CD8-positive, alpha-beta memory T cell (primary cell): ENCODE results near the gene AFAP1. TPM values are rescaled to one million over a fixed set of nuclear protein-coding genes. Genes with fewer than 3 reads are reported as not detected.
A peak's percentile ranks its signal among the peaks of the same experiment; 100 is the strongest.

ENCODE experiments used
- CTCF ChIA-PET: fragments of 350-600 bp; sonication (Branson Sonifier 250); formaldehyde crosslinking; loops from one replicate; lab custom pipeline; 2021; ENCODE audit warnings: antibody characterized with exemption; lab: Charles Lee
- POLR2A ChIA-PET: fragments of 350-600 bp; sonication (Branson Sonifier 250); formaldehyde crosslinking; loops from one replicate; lab custom pipeline; 2021; ENCODE audit warnings: antibody characterized with exemption; lab: Charles Lee
- DNase-seq, 5 donors: peaks; one replicate each; pipeline versions ENCODE4 v3.0.0 to v3.0.0-alpha.2; 2020 to 2022; ENCODE audit warnings: mixed read lengths in 1 of 5
- H3K27ac ChIP-seq: one replicate; pipeline ENCODE4 v1.7.0; 2013; ENCODE audit warnings: low read depth, mild to moderate bottlenecking, low read length, moderate library complexity
- H3K27me3 ChIP-seq: 2 replicates; pipeline ENCODE4 v1.7.0; 2013; ENCODE audit warnings: low read length, mild to moderate bottlenecking; ENCODE audit not compliant: insufficient read depth, poor library complexity, severe bottlenecking
- H3K36me3 ChIP-seq: 2 replicates; pipeline ENCODE4 v1.7.0; 2013; ENCODE audit warnings: mild to moderate bottlenecking, low read length, moderate library complexity; ENCODE audit not compliant: insufficient read depth
- H3K4me1 ChIP-seq: 2 replicates; pipeline ENCODE4 v1.7.0; 2013; ENCODE audit warnings: mild to moderate bottlenecking, low read length, moderate library complexity; ENCODE audit not compliant: insufficient read depth
- H3K4me3 ChIP-seq: 2 replicates; pipeline ENCODE4 v1.7.0; 2013; ENCODE audit warnings: mild to moderate bottlenecking, low read length
- H3K9me3 ChIP-seq: 2 replicates; pipeline ENCODE4 v1.7.0; 2013; ENCODE audit warnings: mild to moderate bottlenecking, low read length
- H3K27ac Mint-ChIP-seq, 8 donors: one replicate each; pipeline ENCODE4 v1.8.0; 2020 to 2021; ENCODE audit warnings: mixed read lengths in 8 of 8, mild to moderate bottlenecking in 6 of 8, inconsistent platforms in 3 of 8, moderate library complexity in 3 of 8
- H3K27me3 Mint-ChIP-seq, 2 donors: one replicate each; pipeline ENCODE4 v1.8.0; 2020 to 2021; ENCODE audit warnings: mixed read lengths in 2 of 2, mild to moderate bottlenecking in 1 of 2, moderate library complexity in 1 of 2
- H3K36me3 Mint-ChIP-seq, 3 donors: one replicate each; pipeline ENCODE4 v1.8.0; 2020 to 2021; ENCODE audit warnings: mixed read lengths in 3 of 3, inconsistent platforms in 1 of 3, mild to moderate bottlenecking in 1 of 3
- H3K4me1 Mint-ChIP-seq, 3 donors: one replicate each; pipeline ENCODE4 v1.8.0; 2020 to 2021; ENCODE audit warnings: mixed read lengths in 3 of 3, inconsistent platforms in 1 of 3, mild to moderate bottlenecking in 1 of 3
- H3K4me3 Mint-ChIP-seq, 7 donors: one replicate each; pipeline ENCODE4 v1.8.0; 2020 to 2021; ENCODE audit warnings: mixed read lengths in 7 of 7, mild to moderate bottlenecking in 6 of 7, moderate library complexity in 4 of 7, inconsistent platforms in 2 of 7
- H3K9me3 Mint-ChIP-seq, 5 donors: one replicate each; pipeline ENCODE4 v1.8.0; 2020 to 2022; ENCODE audit warnings: mixed read lengths in 5 of 5, mild to moderate bottlenecking in 3 of 5, moderate library complexity in 2 of 5, inconsistent platforms in 1 of 5
- polyA plus RNA-seq: library from polyadenylated mRNA; unstranded; fragments of 300-500 nt; fragmentation: Illumina TruSeq; gene quantifications from one replicate; pipeline ENCODE4 v1.2.3, GENCODE V29; 2021
- total RNA-seq, 2 experiments: library from RNA; stranded (reverse); gene quantifications; one replicate each; pipeline ENCODE4 v1.2.3, GENCODE V29; 2021

AFAP1 gene
- total and polyA plus RNA-seq, 3 experiments from 2014 or later: 2.3 to 19.9 (median 18.4) TPM

- DNase-seq: no peak
- H3K27me3 Mint-ChIP-seq: no peaks in the 10 kb centered on the region
- no peak overlapping the region for H3K4me3 Mint-ChIP-seq
- ChIA-PET POLR2A (no interaction called here), CTCF (interaction anchor here (1.2 to 1.4 kb wide), 2 partner anchors 13 to 172 kb away, joined by 4 read pairs; no protein-coding TSS in a partner anchor)
- H3K27me3 ChIP-seq: no peaks in the 10 kb centered on the region
- peaks cover 0 to 2% (median 1%) of the 10 kb centered on the region in 3 donors for H3K36me3 Mint-ChIP-seq
- H3K36me3 ChIP-seq: no peaks in the 10 kb centered on the region
- no peaks in the 10 kb centered on the region for H3K9me3 Mint-ChIP-seq
- H3K4me3 ChIP-seq: no peak overlapping the region
- peaks cover 33 to 47% (median 42%) of the 10 kb centered on the region in 3 donors for H3K4me1 Mint-ChIP-seq
- H3K9me3 ChIP-seq: no peaks in the 10 kb centered on the region
- H3K27ac ChIP-seq: no peak overlapping the region
- no peak overlapping the region for H3K27ac Mint-ChIP-seq
- H3K4me1 ChIP-seq: peaks cover 34% of the 10 kb centered on the region
Measured at GRCh38 chr4:7974425-7974824, 34.8 kb upstream of the AFAP1 start.

GRCh38 chr4:7973545-7973981, 33.9 kb upstream of the AFAP1 start:
- Histone ChIP-seq H3K36me3 (no peaks in the 10 kb centered on the region), H3K9me3 (no peaks in the 10 kb centered on the region), H3K27ac (no peak overlapping the region), H3K4me3 (no peak overlapping the region), H3K27me3 (no peaks in the 10 kb centered on the region), H3K4me1 (peaks cover 39% of the 10 kb centered on the region)
- H3K27ac Mint-ChIP-seq: peak overlapping the region; percentile 32 to 93 (median 86)
- ChIA-PET POLR2A (no interaction called here), CTCF (no interaction called here)
- peak overlapping the region in 6 of 7 donors; percentile 15 to 63 (median 20) for H3K4me3 Mint-ChIP-seq
- H3K36me3 Mint-ChIP-seq: peaks cover 0 to 2% (median 1%) of the 10 kb centered on the region in 3 donors
- DNase-seq: no peak
- no peaks in the 10 kb centered on the region for H3K27me3 Mint-ChIP-seq
- H3K4me1 Mint-ChIP-seq: peaks cover 36 to 52% (median 47%) of the 10 kb centered on the region in 3 donors
- no peaks in the 10 kb centered on the region for H3K9me3 Mint-ChIP-seq

DNA sequence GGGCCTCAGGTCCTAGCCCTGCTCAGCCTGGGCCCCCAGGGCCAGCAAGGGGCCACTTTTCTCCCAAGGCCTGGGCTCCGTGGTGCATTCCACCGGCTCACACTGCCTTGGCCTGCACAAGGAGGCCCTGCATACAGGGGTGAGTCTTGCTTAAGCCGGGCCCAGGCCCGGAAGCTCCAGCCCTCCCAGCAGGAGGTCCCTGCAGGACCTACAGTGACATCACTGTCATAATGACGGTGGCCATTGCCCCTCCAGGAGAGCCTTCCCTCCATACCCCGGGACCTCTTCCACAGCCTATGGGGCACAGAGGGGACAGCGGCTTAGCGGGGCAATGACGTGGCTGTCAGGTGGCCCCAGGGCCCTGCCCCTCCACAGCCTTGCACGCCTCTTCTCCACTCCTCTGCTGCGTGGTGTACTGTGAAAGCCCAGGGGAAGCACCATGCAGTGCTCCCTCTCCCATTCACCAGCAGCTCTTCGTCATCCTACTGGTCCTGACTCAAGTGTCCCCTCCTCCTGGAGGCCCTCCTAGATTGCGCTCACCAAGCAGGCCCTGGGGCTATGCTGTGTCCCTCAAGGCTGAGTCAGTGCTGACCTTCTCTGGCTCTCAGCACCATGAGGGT, 32.3 kb upstream of the AFAP1 start:
- no peaks in the 10 kb centered on the region for H3K27me3 ChIP-seq
- H3K27ac Mint-ChIP-seq: peak overlapping the region; percentile 19 to 94 (median 83)
- POLR2A ChIA-PET: no interaction called here
- H3K4me1 ChIP-seq: peaks cover 50% of the 10 kb centered on the region
- no peaks in the 10 kb centered on the region for H3K27me3 Mint-ChIP-seq
- H3K36me3 Mint-ChIP-seq: peaks cover 0 to 2% (median 1%) of the 10 kb centered on the region in 3 donors
- no peak overlapping the region for H3K4me3 ChIP-seq
- no peak for DNase-seq
- CTCF ChIA-PET: no interaction called here
- H3K4me1 Mint-ChIP-seq: peaks cover 47 to 68% (median 60%) of the 10 kb centered on the region in 3 donors
- no peaks in the 10 kb centered on the region for H3K9me3 ChIP-seq
- H3K36me3 ChIP-seq: no peaks in the 10 kb centered on the region
- peak overlapping the region; percentile 72 for H3K27ac ChIP-seq
- no peaks in the 10 kb centered on the region for H3K9me3 Mint-ChIP-seq
- peak overlapping the region in 6 of 7 donors; percentile 21 to 94 (median 89) for H3K4me3 Mint-ChIP-seq

DNA sequence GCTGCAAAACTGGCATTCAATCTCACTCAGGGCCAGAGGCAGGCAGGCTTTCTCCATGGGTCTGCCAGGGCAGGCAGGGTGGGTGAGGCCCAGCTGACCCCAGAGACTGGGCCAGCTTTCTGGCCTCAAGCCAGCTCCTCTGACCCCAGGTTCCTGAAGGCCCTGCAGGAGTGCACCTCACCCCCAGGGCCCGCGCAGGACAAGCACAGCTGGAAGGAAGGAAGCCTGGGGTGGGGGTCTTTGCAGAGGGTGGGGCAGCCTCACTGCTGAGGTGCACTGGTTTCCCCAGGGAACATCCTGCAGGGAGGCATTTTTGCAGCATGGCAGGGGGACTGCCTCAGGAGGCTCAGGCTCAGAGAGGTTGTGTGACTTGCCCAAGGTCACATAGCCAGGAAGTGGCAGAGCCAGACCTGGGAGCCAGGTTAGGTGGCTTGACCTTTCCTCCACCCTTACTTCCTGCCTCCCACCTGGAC, 31.5 kb upstream of the AFAP1 start:
- H3K4me3 Mint-ChIP-seq: peak overlapping the region; percentile 85 to 97 (median 91)

DNA sequence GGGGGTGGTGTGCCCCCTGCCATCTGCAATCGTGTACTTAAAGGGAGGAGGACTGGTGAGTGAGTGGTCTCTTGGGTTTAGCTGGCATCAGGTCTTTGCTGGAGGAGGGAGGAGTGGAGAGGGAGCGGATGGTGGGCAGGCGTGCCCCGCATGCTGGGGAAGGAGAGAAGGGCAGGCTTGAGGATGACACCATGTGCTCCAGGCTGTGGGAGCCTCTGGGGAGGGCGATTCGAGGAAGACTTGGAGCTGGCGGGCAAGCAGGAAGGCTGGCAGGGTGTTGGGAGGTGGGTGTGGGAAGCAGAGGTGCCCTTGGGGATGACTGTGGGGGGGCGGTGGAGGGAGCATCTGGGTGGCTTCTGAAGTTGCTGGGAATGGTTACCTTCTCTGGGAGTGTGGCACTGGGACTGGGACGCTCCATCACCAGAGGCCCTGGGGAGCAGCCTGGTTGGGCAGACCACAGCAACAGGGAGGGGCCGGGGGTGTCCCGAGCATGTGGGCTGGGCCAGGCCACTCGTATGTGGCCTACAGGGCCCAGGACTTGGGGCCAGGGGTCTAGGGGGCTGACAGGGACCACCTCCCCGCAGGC, 30.8 kb upstream of the AFAP1 start:
- DNase-seq: no peak
- peak overlapping the region; percentile 72 for H3K27ac ChIP-seq
- H3K27me3 ChIP-seq: no peaks in the 10 kb centered on the region
- H3K27ac Mint-ChIP-seq: peak overlapping the region; percentile 90 to 100 (median 96)
- peaks cover 55 to 76% (median 71%) of the 10 kb centered on the region in 3 donors for H3K4me1 Mint-ChIP-seq
- no peaks in the 10 kb centered on the region for H3K36me3 ChIP-seq
- peak overlapping the region; percentile 85 to 97 (median 91) for H3K4me3 Mint-ChIP-seq
- CTCF ChIA-PET: interaction anchor here (0.8 to 1.9 kb wide), 2 partner anchors 18 to 31 kb away, joined by 3 to 6 read pairs; partner anchors contain the start of gene AFAP1
- H3K4me1 ChIP-seq: peaks cover 55% of the 10 kb centered on the region
- H3K9me3 Mint-ChIP-seq: no peaks in the 10 kb centered on the region
- H3K27me3 Mint-ChIP-seq: no peaks in the 10 kb centered on the region
- POLR2A ChIA-PET: interaction anchor here (0.7 to 1.2 kb wide), 2 partner anchors 59 to 115 kb away, joined by 3 read pairs; no protein-coding TSS in a partner anchor
- no peaks in the 10 kb centered on the region for H3K9me3 ChIP-seq
- peak overlapping the region; percentile 78 for H3K4me3 ChIP-seq
- H3K36me3 Mint-ChIP-seq: peaks cover 0 to 2% (median 0%) of the 10 kb centered on the region in 3 donors

More for the DNA sequence above, 31.5 kb upstream of the AFAP1 start:
- no peaks in the 10 kb centered on the region for H3K27me3 Mint-ChIP-seq
- peak overlapping the region; percentile 72 for H3K27ac ChIP-seq
- peaks cover 50% of the 10 kb centered on the region for H3K4me1 ChIP-seq
- H3K36me3 Mint-ChIP-seq: peaks cover 0 to 2% (median 0%) of the 10 kb centered on the region in 3 donors
- H3K36me3 ChIP-seq: no peaks in the 10 kb centered on the region
- ChIA-PET CTCF (interaction anchor here (0.8 kb wide), 1 partner anchor 17 kb away, joined by 3 read pairs; no protein-coding TSS in a partner anchor), POLR2A (no interaction called here)
- H3K27ac Mint-ChIP-seq: peak overlapping the region; percentile 32 to 98 (median 94)
- H3K4me3 ChIP-seq: peak overlapping the region; percentile 78
- H3K4me1 Mint-ChIP-seq: peaks cover 48 to 70% (median 63%) of the 10 kb centered on the region in 3 donors
- no peaks in the 10 kb centered on the region for H3K27me3 ChIP-seq
- no peaks in the 10 kb centered on the region for H3K9me3 Mint-ChIP-seq
- no peak for DNase-seq
- H3K9me3 ChIP-seq: no peaks in the 10 kb centered on the region

- DNase-seq: no peak
- Histone ChIP-seq H3K4me3 (no peak overlapping the region), H3K36me3 (no peaks in the 10 kb centered on the region), H3K27ac (no peak overlapping the region), H3K4me1 (peaks cover 70% of the 10 kb centered on the region), H3K27me3 (no peaks in the 10 kb centered on the region), H3K9me3 (no peaks in the 10 kb centered on the region)
- H3K9me3 Mint-ChIP-seq: no peaks in the 10 kb centered on the region
- H3K36me3 Mint-ChIP-seq: peaks cover 0 to 2% (median 0%) of the 10 kb centered on the region in 3 donors
- POLR2A ChIA-PET: no interaction called here
- peaks cover 63 to 85% (median 81%) of the 10 kb centered on the region in 3 donors for H3K4me1 Mint-ChIP-seq
- no peaks in the 10 kb centered on the region for H3K27me3 Mint-ChIP-seq
- H3K27ac Mint-ChIP-seq: peak overlapping the region; percentile 20 to 94 (median 61)
- CTCF ChIA-PET: interaction anchor here (1.5 to 2.7 kb wide), 5 partner anchors 19 to 169 kb away, joined by 3 to 10 read pairs (median 6); partner anchors contain the start of gene AFAP1
- H3K4me3 Mint-ChIP-seq: peak overlapping the region in 5 of 7 donors; percentile 8 to 53 (median 37)
Measured at GRCh38 chr4:7968262-7968896, 28.7 kb upstream of the AFAP1 start.

GRCh38 chr4:7967501-7968261, 28.0 kb upstream of the AFAP1 start:
- peak overlapping the region in 5 of 7 donors; percentile 8 to 40 (median 19) for H3K4me3 Mint-ChIP-seq
- no peak for DNase-seq
- Histone ChIP-seq H3K27ac (no peak overlapping the region), H3K36me3 (no peaks in the 10 kb centered on the region), H3K27me3 (no peaks in the 10 kb centered on the region), H3K9me3 (no peaks in the 10 kb centered on the region), H3K4me1 (peaks cover 69% of the 10 kb centered on the region), H3K4me3 (no peak overlapping the region)
- ChIA-PET CTCF (interaction anchor here (0.9 to 2.7 kb wide), 5 partner anchors 20 to 168 kb away, joined by 3 to 10 read pairs (median 6); partner anchors contain the start of gene AFAP1), POLR2A (no interaction called here)
- H3K27ac Mint-ChIP-seq: peak overlapping the region; percentile 29 to 82 (median 69)
- H3K36me3 Mint-ChIP-seq: peaks cover 0 to 2% (median 0%) of the 10 kb centered on the region in 3 donors
- no peaks in the 10 kb centered on the region for H3K27me3 Mint-ChIP-seq
- peaks cover 60 to 81% (median 75%) of the 10 kb centered on the region in 3 donors for H3K4me1 Mint-ChIP-seq
- no peaks in the 10 kb centered on the region for H3K9me3 Mint-ChIP-seq
